ENCODE measurements around the gene TRIM10. TPM values are rescaled to one million over a fixed set of nuclear protein-coding genes. Genes with fewer than 3 reads are reported as not detected.

The TRIM10 gene
- total RNA-seq, 1 donor = not detected

- H3K4me3 ChIP-seq (ENCODE audit: low read depth, low read length) = no peak overlapping the region
- no peak for DNase-seq (ENCODE audit: low read depth)
- TF ChIP-seq, protein P1, sequence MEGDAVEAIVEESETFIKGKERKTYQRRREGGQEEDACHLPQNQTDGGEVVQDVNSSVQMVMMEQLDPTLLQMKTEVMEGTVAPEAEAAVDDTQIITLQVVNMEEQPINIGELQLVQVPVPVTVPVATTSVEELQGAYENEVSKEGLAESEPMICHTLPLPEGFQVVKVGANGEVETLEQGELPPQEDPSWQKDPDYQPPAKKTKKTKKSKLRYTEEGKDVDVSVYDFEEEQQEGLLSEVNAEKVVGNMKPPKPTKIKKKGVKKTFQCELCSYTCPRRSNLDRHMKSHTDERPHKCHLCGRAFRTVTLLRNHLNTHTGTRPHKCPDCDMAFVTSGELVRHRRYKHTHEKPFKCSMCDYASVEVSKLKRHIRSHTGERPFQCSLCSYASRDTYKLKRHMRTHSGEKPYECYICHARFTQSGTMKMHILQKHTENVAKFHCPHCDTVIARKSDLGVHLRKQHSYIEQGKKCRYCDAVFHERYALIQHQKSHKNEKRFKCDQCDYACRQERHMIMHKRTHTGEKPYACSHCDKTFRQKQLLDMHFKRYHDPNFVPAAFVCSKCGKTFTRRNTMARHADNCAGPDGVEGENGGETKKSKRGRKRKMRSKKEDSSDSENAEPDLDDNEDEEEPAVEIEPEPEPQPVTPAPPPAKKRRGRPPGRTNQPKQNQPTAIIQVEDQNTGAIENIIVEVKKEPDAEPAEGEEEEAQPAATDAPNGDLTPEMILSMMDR (IDR thresholded peaks at IDR 0.05; ENCODE audit: insufficient read depth, low read depth, low read length) = no peak
Observed at GRCh38 chr6:30154061-30154460, 7.0 kb downstream of the TRIM10 start.

GRCh38 chr6:30152910-30153610, 8.0 kb downstream of the TRIM10 start:
- TF ChIP-seq, protein P1 (IDR thresholded peaks at IDR 0.05; ENCODE audit: insufficient read depth, low read depth, low read length) = no peak
- no peak overlapping the region for H3K4me3 ChIP-seq (ENCODE audit: low read depth, low read length)
- DNase-seq (ENCODE audit: low read depth) = no peak

DNA sequence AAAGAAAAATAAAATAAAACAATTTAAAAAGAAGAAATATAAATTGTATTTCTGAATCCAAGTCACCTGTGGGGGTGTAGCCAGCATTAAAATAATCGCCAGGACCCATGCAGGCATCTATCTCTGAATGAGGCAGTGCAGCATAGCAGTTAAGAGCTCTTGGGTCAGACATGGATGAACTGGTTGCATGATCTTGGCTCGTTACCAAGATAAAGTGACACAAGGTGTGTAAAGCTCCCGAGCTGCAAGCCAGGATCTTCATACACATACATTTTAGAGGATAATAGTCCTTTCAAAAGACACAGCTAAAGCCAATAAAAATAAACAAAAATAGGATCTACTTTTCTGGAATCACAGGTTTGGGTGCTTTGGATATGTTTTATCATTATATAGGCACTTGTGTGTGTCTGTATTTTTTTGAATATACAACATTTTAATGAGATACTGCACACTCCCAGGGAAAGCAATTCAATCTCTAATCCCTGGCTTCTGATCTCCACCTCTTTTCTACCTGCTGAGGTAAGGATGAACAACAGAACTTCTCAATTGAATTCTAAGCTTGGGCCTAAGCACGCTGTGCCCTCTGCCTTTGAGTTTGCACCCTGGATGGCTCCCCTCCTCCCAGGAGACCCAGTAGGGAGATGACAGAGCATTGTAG, 8.9 kb downstream of the TRIM10 start:
- TF ChIP-seq, protein P1 (IDR thresholded peaks at IDR 0.05; ENCODE audit: insufficient read depth, low read depth, low read length) = no peak
- no peak overlapping the region for H3K4me3 ChIP-seq (ENCODE audit: low read depth, low read length)
- no peak for DNase-seq (ENCODE audit: low read depth)

GRCh38 chr6:30151580-30151979, 9.4 kb downstream of the TRIM10 start:
- TF ChIP-seq, protein P1 (IDR thresholded peaks at IDR 0.05; ENCODE audit: insufficient read depth, low read depth, low read length) = no peak
- H3K4me3 ChIP-seq (ENCODE audit: low read depth, low read length) = no peak overlapping the region
- no peak for DNase-seq (ENCODE audit: low read depth)

DNA sequence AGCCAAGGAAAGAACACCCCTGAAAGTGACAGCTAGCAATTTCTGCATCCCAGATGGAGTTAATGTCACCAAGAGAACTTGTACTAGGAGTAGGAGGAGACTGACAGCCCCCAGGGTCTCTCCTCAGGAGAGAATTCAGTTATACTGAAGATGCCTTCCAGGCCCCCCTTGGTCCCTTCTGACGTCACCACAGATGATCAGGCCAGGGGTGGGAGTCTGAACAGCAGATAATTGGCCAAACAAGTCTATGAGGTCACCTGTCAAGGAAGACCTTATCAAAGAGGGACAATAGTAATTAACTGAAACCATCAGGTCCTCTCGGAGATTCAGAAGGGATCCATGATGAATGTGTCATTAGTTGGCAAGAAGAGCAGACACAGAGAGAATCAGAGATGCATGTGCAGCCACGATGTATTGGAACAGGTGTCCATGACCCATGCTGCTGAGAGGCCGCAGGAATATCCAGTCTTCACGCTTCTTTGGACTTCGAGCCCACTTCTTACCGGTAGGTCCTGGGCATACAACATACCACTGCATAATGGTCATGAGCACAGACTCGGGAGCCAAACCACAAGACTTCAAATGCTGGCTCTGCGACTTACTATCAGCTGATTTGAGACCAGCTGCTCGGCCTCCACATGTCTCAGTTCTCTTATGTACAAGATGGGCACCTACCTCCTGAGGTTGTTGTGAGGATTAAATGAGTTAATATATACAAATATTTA, 10.2 kb downstream of the TRIM10 start:
- TF ChIP-seq, protein P1 (IDR thresholded peaks at IDR 0.05; ENCODE audit: insufficient read depth, low read depth, low read length) = no peak
- DNase-seq (ENCODE audit: low read depth) = no peak
- no peak overlapping the region for H3K4me3 ChIP-seq (ENCODE audit: low read depth, low read length)

- no peak overlapping the region for H3K4me3 ChIP-seq (ENCODE audit: low read depth, low read length)
- DNase-seq (ENCODE audit: low read depth) = no peak
- TF ChIP-seq, protein P1 (IDR thresholded peaks at IDR 0.05; ENCODE audit: insufficient read depth, low read depth, low read length) = no peak
Observed at GRCh38 chr6:30149858-30150550, 11.0 kb downstream of the TRIM10 start.
